ENCODE measurements around the gene SP140.

Gene SP140

GRCh38 chr2:230362030-230362691, 136.6 kb downstream of the SP140 start:
- no peak for DNase-seq (ENCODE audit: low read depth in 3 of 3, low spot score in 1 of 3)
